ENCODE measurements around the gene MYOT. TPM values are rescaled to one million over a fixed set of nuclear protein-coding genes. Genes with fewer than 3 reads are reported as not detected.
A peak's percentile ranks its signal among the peaks of the same experiment; 100 is the strongest.

Gene MYOT
- total RNA-seq, 4 donors from 2014 or later, result 19.4 to 35.6 (median 30.0) TPM

- intact Hi-C loops (cut with DNase I), result no loop called here
- H3K36me3 ChIP-seq, result peaks cover 4 to 32% (median 21%) of the 10 kb centered on the region in 4 donors
- H3K9me3 ChIP-seq, result no peaks in the 10 kb centered on the region
- H3K27ac ChIP-seq (replicated peaks in 1 of 4), result peak overlapping the region; percentile 36 to 59 (median 54)
- no peaks in the 10 kb centered on the region for H3K27me3 ChIP-seq
- H3K4me3 ChIP-seq, result no peak overlapping the region
- H3K4me1 ChIP-seq, result peaks cover 12 to 25% (median 17%) of the 10 kb centered on the region in 4 donors
- no peak for DNase-seq (ENCODE audit: extremely low spot score)
- TF ChIP-seq POLR2AphosphoS5 (IDR thresholded peaks at IDR 0.05) (peak in 1 of 2 donors; percentile 4), POLR2A (IDR thresholded peaks at IDR 0.05; ENCODE audit: low read depth) (no peak)
- WGBS, result 4% methylated on average over 3 of the region's 3 CpGs
Measured at GRCh38 chr5:137933491-137933911, 65.8 kb downstream of the MYOT start.

- WGBS, result 82% methylated on average over 1 of the region's 1 CpG
- no peaks in the 10 kb centered on the region for H3K27me3 ChIP-seq
- no peak overlapping the region for H3K4me3 ChIP-seq
- DNase-seq (ENCODE audit: extremely low spot score), result no peak
- intact Hi-C loops (cut with DNase I), result no loop called here
- H3K4me1 ChIP-seq, result peaks cover 12 to 25% (median 17%) of the 10 kb centered on the region in 4 donors
- peak overlapping the region in 1 of 4 donors; percentile 19 for H3K27ac ChIP-seq (replicated peaks in 1 of 4)
- peaks cover 20 to 46% (median 36%) of the 10 kb centered on the region in 4 donors for H3K36me3 ChIP-seq
- no peak for TF ChIP-seq POLR2A (IDR thresholded peaks at IDR 0.05; ENCODE audit: low read depth)
- TF ChIP-seq POLR2AphosphoS5 (IDR thresholded peaks at IDR 0.05), result no peak
- no peaks in the 10 kb centered on the region for H3K9me3 ChIP-seq
Measured at GRCh38 chr5:137935190-137935589, 67.5 kb downstream of the MYOT start.

GRCh38 chr5:137935694-137936093, 68.0 kb downstream of the MYOT start:
- Histone ChIP-seq H3K4me3 (no peak overlapping the region), H3K9me3 (no peaks in the 10 kb centered on the region), H3K4me1 (peaks cover 12 to 25% (median 17%) of the 10 kb centered on the region in 4 donors), H3K27me3 (no peaks in the 10 kb centered on the region), H3K27ac (replicated peaks in 1 of 4) (no peak overlapping the region), H3K36me3 (peaks cover 25 to 51% (median 41%) of the 10 kb centered on the region in 4 donors)
- intact Hi-C loops (cut with DNase I), result no loop called here
- 74% methylated on average over 3 of the region's 3 CpGs for WGBS
- TF ChIP-seq POLR2A (IDR thresholded peaks at IDR 0.05; ENCODE audit: low read depth) (no peak), EP300 (IDR thresholded peaks at IDR 0.05) (no peak), CTCF (IDR thresholded peaks at IDR 0.05) (no peak), POLR2AphosphoS5 (IDR thresholded peaks at IDR 0.05) (no peak)
- no peak for DNase-seq (ENCODE audit: extremely low spot score)

Other genes starting within 250 kb of the MYOT start
- 1 to 10 TPM; 3.0 to 7.8 (median 5.6) TPM for gene KLHL3, start 131.8 kb upstream of the MYOT start, total RNA-seq
- 10 to 100 TPM; 12.9 to 15.2 (median 14.7) TPM for gene HNRNPA0, start 113.5 kb upstream of the MYOT start, total RNA-seq
- gene PKD2L2, start 21.6 kb downstream of the MYOT start, total RNA-seq, result under 1 TPM in 1 of 4 donors, not detected in 3; 0.39 TPM
- gene FAM13B, start 165.2 kb downstream of the MYOT start, total RNA-seq, result 10 to 100 TPM; 50.0 to 73.1 (median 53.6) TPM
- gene WNT8A, start 216.2 kb downstream of the MYOT start, total RNA-seq, result not detected